GM12872 (cell line): ENCODE measurements around the gene EEF1A2.

ENCODE experiments used
- CTCF ChIP-seq: IDR thresholded peaks from 3 replicates; pipeline ENCODE4 v1.5.1; 2011; ENCODE audit warnings: low read depth, mild to moderate bottlenecking, low read length, moderate library complexity; ENCODE audit not compliant: insufficient read depth

EEF1A2 gene

GRCh38 chr20:63491078-63491477 lies 7.8 kb downstream of the EEF1A2 start:
- no peak for TF ChIP-seq CTCF

DNA sequence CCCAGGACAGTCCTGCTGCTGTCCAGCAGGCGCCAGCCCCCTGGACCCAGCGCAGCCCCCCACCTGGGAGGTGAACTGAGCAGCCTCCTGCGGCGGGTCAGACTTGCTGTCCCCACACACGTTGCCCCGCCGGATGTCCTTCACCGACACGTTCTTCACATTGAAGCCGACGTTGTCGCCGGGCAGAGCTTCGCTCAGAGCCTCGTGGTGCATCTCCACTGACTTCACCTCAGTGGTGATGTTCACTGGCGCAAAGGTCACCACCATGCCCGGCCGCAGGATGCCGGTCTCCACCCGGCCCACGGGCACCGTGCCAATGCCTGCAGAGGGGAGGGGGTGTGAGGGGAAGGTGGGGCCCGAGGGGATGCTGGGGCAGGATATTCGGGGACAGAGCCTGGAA lies 8.5 kb downstream of the EEF1A2 start:
- no peak for TF ChIP-seq CTCF

GRCh38 chr20:63488315-63489251 lies 10.3 kb downstream of the EEF1A2 start:
- no peak for TF ChIP-seq CTCF

DNA sequence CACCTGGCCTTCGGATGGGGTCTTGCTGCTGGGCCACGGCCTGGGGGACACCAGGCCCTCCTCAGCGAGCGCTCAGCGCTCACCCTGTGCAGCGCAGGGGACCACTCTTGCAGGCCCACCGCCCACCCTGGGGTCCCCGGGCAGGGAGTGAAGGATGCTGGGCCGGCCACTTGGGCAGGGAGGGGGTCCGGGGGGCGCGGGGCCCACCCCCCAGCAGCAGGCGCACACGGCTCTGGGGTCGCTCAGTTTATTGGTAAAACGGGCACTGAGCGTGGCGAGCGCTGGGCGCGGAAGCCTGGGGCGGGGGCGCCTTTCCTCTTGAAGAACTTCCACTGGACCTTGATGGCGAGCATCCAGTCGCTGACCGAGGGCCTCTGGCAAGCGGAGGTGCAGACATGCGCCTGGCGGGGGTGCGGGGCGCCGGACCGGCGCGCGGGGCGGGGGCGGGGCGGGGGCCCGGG lies 11.1 kb downstream of the EEF1A2 start:
- TF ChIP-seq CTCF: no peak

- no peak for TF ChIP-seq CTCF
Observed at GRCh38 chr20:63487116-63487764, 11.6 kb downstream of the EEF1A2 start.

DNA sequence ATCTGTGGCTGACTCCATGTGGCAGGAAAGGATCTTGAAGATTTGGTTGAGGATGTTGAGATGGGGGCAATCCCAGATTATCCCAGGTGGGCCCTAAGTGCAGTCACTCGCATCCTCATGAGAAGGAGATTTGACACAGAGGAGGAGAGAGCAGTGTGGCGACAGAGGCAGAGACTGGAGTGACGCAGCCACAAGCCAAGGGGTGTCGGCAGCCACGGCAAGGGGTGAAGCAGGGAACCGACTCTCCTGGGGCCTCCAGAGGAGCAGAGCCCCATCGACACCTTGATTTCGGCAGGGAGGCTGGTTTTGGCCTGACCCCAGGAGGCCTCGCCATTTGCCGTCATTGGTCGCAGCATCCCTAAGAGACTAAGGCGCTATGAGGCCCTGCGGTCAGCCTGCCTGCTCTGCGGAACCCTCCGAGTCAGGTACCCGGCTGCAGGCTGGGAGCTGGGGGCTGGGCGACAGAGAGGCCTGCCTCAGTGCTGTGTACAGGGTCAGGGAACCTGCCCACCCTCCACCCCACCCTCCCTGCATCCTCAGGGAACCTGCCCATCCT lies 12.5 kb downstream of the EEF1A2 start:
- no peak for TF ChIP-seq CTCF
